Fibroblast of skin of left biceps (primary cell): ENCODE results near the gene GNAI2.

Experiments used
- DNase-seq, 2 experiments: peaks; one replicate each; pipeline ENCODE4 v3.0.0-alpha.2; 2013; ENCODE audit warnings: low read depth in 2 of 2

GNAI2 gene

DNA sequence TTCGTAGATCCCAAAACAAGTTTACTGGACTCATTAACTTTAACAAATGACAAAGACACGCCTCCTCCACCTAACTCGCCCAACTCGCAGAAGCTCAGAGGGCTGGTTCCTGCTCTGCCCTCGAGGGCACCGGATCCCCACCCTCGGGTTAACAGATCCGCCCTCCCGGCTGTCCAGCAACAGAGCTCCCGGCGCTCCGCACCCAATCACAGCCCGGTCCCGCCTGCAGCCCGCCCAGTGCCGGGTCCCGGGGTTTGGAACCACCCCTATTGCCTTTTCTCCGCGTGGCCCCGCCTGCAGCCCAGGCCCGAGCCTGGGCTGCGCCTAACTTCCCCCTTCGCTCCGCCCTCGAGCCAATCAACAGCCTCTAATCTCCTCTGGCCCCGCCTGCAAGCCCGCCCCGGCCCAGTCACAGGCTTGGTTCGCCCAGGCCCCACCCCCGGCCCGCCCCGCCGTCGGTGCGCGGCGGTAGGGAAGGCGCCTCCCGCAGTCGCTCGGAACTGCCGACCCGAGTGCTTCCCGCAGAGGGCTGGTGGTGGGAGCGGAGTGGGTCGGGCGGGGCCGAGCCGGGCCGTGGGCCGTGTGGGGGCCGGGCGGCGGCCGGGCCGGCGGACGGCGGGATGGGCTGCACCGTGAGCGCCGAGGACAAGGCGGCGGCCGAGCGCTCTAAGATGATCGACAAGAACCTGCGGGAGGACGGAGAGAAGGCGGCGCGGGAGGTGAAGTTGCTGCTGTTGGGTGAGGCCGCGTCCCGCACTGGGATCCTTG, at the start of gene GNAI2:
GNAI2 (plus strand) TSS at position 489 of the 768 bp plus-strand sequence; CDS start at position 621, 132 bp downstream.
- DNase-seq, result peak; percentile 91 to 94

DNA sequence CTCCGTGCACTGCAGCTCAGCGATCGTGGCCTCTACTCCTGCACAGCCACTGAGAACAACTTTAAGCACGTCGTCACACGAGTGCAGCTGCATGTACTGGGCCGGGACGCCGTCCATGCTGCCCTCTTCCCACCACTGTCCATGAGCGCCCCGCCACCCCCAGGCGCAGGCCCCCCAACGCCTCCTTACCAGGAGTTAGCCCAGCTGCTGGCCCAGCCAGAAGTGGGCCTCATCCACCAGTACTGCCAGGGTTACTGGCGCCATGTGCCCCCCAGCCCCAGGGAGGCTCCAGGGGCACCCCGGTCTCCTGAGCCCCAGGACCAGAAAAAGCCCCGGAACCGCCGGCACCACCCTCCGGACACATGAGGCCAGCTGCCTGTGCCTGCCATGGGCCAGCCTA, 48.3 kb upstream of the GNAI2 start:
- no peak for DNase-seq

DNA sequence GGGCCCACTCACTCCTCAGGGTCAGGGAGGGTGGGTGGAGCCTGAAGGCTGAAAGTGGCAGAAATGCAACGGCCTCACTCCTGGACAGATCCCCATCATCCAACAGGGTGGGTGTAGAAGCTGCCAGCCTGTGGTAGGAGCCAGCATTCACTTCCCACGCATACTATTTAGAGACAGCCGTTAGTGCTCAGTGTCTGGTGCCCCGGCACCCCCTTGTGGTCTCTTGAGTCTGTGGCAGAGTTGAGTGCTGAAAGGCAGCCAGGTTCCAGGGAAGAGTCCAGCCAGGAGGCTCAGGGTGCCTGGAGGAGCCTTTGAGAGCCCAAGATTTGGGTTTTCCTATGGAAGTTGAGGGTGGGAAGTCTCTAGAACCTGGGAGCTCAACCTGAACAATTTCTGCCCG, 46.7 kb upstream of the GNAI2 start:
- peak; percentile 44 to 49 for DNase-seq

DNA sequence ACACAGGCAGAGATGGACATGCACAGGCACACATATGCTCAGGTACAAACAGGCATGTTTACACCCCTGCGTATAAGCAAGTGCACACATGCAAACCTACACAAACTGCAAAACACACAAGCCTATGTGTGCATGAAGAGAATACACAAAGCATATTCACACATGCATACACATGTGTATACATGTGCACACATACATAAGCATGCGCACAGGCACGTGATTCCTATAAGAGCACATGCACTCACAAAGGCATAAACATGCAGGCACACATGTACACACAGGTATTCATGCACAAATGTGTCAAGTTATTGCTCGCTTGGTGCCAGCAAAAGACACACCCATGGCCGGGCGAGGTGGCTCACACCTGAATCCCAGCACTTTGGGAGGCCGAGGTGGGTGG, 46.0 kb upstream of the GNAI2 start:
- DNase-seq, result no peak

DNA sequence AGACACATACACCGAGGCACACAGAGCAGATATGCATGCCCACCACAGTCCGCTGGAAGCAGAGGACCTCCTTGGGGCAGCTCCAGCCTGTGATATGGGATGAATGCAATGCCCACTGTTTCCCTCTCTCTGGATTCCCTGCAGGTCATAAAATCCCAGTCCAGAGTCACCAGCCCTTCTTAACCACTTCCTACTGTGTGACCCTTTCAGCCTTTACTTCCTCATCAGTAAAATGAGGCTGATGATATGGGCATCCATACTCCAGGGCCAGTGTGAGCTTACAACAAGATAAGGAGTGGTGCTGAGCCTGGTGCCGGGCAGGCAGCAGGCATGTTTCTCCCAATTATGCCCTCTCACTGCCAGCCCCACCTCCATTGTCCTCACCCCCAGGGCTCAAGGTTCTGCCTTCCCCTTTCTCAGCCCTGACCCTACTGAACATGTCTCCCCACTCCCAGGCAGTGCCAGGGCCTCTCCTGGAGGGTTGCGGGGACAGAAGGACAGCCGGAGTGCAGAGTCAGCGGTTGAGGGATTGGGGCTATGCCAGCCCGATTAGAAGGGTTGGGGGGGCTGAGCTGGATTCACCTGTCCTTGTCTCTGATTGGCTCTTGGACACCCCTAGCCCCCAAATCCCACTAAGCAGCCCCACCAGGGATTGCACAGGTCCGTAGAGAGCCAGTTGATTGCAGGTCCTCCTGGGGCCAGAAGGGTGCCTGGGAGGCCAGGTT, 44.9 kb upstream of the GNAI2 start, which contains the start of gene GNAT1:
GNAT1 (plus strand) TSS at position 675 of the 725 bp plus-strand sequence. CDS start 116 bp downstream, outside the sequence.
- no peak for DNase-seq

DNA sequence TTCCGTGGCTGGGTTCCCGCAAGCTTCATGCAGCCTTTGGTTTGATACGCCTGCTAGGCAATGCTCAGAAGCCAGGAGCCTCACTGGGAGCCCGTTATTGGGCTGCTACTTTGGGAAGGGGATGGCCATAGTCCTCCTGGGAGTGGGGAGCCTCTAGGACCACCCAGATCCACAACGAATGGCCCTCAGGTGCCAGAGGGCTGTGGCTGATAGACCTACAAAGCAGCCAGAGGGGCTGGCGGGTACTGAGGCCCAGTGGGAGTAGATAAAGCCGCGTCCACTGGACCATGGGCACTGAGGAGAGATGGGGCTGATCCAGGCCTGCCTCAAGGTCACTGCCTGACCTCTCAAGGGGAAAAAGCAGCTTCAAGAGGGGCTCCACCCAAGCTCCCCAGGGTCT, 43.9 kb upstream of the GNAI2 start:
- no peak for DNase-seq

DNA sequence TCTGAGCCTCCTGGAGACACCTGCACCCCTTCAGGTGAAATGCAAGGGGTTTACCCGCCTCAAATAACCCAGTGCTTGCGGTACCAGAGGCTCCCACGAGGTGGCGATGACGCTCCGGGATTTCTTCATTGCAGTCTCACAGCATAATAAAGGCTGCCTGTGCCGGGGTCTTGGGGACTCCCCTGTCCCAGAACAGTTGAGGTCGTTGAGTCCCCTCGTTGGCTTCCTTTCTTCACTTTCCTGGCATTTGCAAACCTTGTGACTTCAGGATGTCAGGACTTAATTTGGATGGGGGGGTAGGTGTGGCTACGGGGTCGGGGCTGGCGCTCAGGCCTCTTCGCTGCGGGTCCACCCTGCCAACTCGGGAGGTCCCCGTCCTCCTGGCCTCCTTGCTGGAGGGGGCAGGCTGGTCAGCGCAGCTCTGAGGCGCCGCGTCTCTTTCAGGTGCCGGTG, 43.3 kb upstream of the GNAI2 start:
- no peak for DNase-seq

DNA sequence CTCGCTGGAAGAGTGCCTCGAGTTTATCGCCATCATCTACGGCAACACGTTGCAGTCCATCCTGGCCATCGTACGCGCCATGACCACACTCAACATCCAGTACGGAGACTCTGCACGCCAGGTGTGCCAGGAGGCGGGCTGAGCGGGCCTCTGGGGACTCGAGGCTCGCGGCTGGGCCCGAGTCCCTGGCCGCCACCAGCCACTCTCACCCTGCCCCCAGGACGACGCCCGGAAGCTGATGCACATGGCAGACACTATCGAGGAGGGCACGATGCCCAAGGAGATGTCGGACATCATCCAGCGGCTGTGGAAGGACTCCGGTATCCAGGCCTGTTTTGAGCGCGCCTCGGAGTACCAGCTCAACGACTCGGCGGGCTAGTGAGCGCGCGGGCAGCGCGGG, 42.7 kb upstream of the GNAI2 start:
- DNase-seq, result no peak

DNA sequence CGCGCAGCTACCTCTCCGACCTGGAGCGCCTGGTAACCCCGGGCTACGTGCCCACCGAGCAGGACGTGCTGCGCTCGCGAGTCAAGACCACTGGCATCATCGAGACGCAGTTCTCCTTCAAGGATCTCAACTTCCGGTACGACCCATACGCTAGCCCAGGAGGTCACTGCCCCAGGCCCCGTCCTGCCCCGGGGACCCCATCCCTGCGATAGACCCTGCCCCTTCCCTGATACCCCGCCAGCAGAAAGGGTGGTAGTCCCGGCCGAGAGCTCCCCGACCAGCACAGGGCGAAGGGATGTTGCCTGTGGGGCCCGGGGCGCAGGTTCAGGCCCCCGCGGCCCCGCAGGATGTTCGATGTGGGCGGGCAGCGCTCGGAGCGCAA, 42.3 kb upstream of the GNAI2 start:
- DNase-seq, result no peak

DNA sequence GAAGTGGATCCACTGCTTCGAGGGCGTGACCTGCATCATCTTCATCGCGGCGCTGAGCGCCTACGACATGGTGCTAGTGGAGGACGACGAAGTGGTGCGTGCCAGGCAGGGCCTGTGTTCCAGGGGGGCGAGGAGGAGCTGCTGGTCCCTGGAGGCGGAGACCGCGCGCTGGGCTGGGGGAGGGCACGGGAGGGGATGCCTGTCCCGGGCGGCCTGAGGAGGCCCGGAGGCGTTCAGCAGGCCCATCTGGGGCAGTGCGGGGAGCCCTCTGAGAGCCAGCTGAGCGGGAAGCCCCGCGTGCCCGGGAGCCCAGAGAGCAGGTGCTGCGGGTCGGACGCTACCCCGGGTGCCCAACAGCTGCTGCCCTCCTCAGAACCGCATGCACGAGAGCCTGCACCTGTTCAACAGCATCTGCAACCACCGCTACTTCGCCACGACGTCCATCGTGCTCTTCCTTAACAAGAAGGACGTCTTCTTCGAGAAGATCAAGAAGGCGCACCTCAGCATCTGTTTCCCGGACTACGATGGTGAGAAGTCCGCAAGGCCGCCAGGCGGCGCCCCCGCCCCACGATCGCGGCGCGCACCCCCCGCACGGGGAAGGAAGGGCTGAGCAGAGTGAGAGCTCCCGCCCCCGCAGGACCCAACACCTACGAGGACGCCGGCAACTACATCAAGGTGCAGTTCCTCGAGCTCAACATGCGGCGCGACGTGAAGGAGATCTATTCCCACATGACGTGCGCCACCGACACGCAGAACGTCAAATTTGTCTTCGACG, 41.7 kb upstream of the GNAI2 start:
- DNase-seq, result peak in 1 of 2 experiments; percentile 18

DNA sequence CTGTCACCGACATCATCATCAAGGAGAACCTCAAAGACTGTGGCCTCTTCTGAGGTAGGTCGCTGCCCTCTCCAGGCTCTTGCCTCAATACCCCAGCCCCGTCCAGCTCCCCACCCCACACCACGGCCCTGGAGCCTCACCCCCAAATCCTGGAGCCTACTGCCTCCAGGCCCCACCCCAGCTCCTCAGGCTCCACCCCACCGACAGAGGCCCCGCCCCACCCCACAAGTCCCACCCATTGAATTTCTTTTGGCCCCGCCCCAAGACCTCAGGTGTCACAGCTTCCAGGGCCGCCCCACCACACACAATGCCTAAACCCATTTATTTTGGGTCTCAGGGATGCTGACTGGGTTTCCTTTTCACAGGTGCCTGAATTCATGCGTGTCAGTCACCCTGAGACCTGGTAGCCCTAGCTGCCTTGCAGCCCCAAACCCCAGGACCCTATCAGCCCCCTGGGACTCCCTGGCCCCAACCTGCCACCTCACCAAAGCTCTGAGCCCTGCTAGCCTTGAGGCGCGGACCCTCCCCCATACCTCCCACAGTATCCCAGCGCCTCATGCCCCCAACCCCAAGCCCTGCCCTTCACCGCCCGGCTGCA, 41.0 kb upstream of the GNAI2 start:
- DNase-seq, result no peak

DNA sequence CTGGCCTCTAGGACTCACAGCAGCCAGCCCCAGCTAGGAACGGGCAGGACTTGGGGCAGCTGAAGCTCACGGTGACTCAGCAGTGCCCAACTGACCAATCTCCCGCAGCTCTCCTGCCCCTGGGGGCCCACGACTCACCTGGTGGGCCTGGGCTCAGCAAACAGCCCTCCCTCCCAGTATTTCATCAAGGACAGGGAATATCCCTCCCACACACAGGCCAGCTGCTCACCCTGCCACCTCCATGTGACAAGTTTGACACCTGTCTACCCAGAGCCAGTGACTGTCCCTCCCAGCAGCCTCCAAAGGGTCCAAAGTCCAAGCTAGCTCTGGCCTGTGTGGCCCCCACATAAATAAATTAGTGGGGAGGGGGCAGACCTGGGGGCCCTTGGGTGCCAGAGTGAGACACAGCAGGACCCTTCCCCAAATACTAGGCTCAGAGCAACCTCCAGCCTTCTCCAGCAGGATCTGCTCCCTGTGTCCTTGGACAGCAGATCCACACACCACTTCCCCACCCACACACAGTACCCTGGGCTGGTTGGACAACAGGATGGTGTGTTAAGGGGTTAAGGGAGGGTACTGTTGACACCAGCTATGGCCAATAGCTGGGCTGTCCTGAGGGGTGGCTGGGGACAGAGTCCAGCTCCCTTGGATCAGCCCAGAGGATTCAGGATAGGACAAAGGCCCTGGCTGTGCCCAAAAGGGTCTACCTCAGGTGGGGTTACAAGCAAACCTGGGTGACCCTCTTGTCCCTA, 40.3 kb upstream of the GNAI2 start:
- no peak for DNase-seq

DNA sequence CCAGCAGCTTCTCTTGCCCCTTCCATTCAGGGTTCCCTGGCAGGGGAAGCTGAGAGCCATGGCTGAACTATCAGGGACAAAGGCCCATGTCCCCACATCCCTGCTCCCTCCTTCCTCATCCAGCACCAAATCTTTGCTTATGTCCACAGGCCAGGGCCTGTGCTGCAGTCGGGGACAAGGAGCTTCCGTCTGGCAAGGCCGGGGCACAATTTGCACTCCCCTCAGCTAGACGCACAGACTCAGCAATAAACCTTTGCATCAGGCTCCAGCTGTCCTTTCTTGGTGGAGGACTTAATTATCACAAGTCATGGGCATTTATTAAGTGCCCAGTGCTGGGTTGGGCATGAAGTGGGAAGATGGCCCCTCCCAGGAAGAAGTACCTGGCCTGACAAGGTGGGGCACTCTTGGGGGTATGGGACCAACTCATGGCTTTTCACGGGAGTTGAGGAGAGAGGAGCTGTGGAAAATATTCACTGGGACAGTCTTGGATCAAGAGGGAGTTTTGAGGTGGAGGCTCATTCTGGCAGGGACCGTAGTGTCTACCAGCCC, 39.7 kb upstream of the GNAI2 start:
- DNase-seq, result no peak

DNA sequence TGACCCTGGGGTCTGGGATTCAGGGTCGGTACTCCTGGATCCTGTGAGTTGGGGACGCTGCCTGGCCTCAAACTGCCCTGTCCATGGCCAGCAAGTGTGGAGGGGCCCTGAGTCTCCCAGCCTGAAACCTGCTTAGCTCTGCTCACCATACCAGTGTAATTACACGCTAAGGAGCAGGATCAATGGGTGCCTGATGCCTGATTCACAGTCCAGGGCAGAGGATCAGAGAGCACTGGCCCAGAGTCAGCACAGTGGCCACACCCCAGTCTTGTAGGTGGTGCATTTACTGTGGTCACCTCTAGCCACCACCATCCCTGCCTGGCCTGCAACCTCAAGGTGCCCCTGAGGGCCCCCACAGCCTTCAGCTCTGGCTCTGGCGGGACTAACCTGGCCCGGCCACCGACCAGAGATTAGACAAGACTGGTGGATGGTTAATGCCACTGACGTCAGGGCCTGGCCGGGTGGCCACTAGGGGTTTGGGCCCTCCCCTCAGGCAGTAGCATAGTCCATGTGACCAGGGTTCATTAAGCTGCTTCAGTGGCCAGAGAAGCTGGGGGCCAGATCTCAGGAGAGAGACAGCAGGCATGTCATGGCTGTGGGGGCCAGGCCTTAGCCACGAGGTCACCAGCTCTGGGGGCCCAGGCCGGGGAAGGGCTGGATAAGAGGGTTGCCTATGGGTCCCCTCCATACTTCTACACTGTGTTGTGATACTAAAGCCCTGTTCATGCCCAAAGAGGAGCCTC, 34.3 kb upstream of the GNAI2 start:
- DNase-seq, result no peak

DNA sequence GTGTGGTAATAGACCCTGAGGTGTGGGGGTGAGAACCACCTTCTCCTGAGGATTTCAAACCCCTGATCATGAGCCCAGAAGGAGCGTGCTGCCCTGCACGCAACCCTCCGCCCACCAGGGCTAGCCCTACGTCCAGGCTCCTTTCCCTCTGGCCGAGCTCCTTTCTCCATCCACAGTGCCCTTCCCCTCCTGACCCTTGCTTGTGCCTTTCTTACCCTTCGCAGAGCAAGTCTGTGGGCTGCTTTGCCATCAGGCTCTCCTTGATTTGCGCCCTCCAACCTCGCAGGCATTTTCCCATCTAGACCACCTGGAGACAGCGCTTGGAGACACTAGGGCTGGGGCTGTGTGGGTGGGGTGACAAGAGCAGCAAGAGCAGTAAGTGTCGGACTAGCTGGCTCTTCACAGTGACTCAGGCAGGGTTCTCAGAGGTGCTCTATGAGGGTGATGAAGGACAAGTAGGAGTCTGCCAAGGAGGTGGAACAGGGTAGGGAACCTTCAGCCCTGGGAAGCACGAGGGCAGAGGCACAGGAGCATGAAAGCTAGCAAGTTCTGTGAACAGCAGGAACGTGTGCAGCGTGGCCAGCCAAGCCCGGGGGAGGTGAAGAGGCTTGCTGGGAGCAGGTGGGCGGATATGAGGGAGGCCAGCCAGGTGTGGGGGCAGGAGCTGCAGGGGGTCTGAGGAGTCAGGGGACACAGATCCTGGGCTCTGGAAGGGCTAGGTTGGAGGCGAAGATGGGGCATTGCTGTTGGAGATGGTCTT, 33.5 kb upstream of the GNAI2 start:
- DNase-seq, result no peak

DNA sequence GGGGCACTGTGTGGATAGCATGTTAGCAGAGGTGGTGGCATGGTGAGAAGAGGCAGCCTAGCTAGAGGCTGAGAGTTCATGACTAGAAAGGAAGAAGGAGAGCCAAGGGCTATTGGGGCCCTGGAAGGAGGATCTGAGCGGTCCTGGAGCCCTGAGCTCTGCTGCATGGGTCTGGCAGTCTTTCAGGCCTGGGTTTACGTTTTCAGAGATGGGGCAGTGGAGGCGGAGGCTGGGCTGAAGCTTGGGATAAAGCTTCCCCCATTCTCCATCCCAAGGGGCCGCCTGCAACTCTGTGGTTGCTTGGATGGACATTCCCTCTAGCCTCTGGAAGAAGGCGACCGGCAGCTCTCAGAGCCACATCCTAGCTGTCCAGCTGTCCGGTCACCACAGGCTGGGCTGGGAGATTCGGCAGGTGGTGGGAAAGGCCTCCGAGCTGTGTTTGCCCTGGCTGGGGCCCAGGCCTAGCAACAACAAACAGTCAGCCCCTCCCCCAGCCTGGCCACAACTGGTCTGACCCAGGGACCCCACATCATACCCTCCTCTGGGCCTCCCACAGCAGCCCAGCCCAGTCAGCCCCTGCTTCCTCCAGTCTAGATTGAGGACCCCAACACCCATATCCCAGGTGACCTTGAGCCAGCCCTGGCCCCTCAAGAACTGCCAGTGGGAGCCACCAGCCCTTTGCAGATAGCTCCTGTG, 32.7 kb upstream of the GNAI2 start:
- DNase-seq, result no peak

DNA sequence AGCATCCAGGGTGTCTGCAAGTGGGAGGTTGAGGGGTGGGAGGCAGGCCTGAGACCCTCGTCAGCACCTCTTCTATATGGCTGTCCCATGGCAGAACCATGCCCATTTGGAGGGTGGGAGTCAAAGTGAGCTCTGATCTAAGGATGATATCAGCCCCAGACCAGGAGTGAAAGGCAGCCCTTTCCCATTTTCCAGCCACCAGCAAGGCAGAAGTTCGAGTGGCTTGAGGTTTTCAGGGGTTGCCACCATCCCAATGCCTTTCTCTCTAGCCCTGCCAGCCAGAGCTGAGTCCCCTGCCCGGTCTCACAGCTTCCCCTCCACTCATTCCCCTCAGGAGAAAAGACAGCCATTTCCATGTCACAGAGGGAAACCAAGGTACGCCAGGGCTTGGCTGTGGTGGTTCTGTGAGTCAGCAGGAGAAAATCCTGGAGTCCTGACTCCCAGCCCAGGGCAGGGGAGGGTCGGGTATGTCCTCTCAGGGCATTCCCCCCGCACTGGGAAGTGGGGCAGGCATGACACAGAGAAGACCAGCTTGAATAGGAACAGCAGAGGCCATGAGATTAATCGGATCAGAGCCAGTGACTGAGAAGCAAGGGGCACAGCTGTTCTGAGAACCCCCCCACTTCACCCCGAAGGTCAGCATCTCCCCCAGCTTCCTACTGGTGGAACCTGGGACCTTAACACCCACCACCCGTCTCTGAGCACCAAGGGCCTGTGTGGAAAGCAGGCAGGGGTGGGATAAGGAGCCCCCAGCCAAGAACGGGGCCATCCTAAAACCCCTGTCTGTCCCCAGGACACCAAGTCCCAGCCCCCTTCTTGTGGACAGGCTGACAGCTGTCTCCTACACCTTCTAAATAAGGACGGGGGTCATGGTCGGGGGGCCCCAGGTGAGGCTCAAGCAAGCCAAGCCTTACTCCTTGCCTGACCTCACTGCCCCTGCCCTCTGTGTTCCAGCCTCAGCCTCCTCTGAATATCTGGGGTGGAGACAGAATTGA, 31.9 kb upstream of the GNAI2 start:
- DNase-seq, result no peak
